WTC11 (cell line): Measurements from ENCODE around the gene DRG2. TPM values are rescaled to one million over a fixed set of nuclear protein-coding genes. Genes with fewer than 3 reads are reported as not detected.

Experiments used
- ATAC-seq: fragments of 200-7000 bp; cut with Tn5 transposase; 2 replicates; pipeline ENCODE4 v1.10.0; 2021; ENCODE audit warnings: mild to moderate bottlenecking, moderate library complexity
- CTCF ChIA-PET: fragments of 300-600 bp; sonication (Branson Sonifier 250); formaldehyde crosslinking; loops from one replicate; lab custom pipeline; 2021; ENCODE audit warnings: antibody characterized with exemption; lab: Charles Lee
- POLR2A ChIA-PET: fragments of 350-600 bp; sonication (Branson Sonifier 250); formaldehyde crosslinking; loops from one replicate; lab custom pipeline; 2021; ENCODE audit warnings: antibody characterized with exemption; lab: Charles Lee
- DNase-seq: peaks from one replicate; pipeline ENCODE4 v3.0.0; 2021; ENCODE audit warnings: low spot score
- H3K27ac Mint-ChIP-seq: 2 replicates; pipeline ENCODE4 v1.8.0; 2021; ENCODE audit warnings: mixed read lengths
- H3K27me3 Mint-ChIP-seq: 2 replicates; pipeline ENCODE4 v1.8.0; 2021; ENCODE audit warnings: low read depth, mild to moderate bottlenecking, moderate library complexity, mixed read lengths
- H3K36me3 Mint-ChIP-seq: 2 replicates; pipeline ENCODE4 v1.8.0; 2021; ENCODE audit warnings: mixed read lengths
- H3K4me1 Mint-ChIP-seq: 2 replicates; pipeline ENCODE4 v1.8.0; 2022; ENCODE audit warnings: mixed read lengths
- H3K4me3 Mint-ChIP-seq: 2 replicates; pipeline ENCODE4 v1.8.0; 2021; ENCODE audit warnings: mild to moderate bottlenecking, moderate library complexity, mixed read lengths
- H3K9me3 Mint-ChIP-seq: 2 replicates; pipeline ENCODE4 v1.8.0; 2021; ENCODE audit warnings: mixed read lengths
- ATF1 ChIP-seq: sonication (generic); formaldehyde crosslinking; IDR thresholded peaks from 2 replicates; pipeline ENCODE4 v1.8.1; 2023; ENCODE audit warnings: mild to moderate bottlenecking, moderate library complexity, missing genetic modification reagents
- ATF2 ChIP-seq: sonication (generic); formaldehyde crosslinking; IDR thresholded peaks from 2 replicates; pipeline ENCODE4 v1.8.1; 2022; ENCODE audit warnings: low read depth, missing genetic modification reagents, borderline replicate concordance
- CBFB ChIP-seq: sonication (generic); formaldehyde crosslinking; IDR thresholded peaks from 2 replicates; pipeline ENCODE4 v1.8.1; 2022; ENCODE audit warnings: mild to moderate bottlenecking, low read depth, missing genetic modification reagents
- CDX4 ChIP-seq: fragments of 250-450 bp; sonication (Bioruptor Pico); IDR thresholded peaks from 2 replicates; pipeline ENCODE4 v1.9.0; 2021; ENCODE audit warnings: moderate library complexity, mild to moderate bottlenecking, inconsistent platforms, borderline replicate concordance
- E2F1 ChIP-seq: sonication (generic); formaldehyde crosslinking; IDR thresholded peaks from 2 replicates; pipeline ENCODE4 v1.8.0; 2022; ENCODE audit warnings: mild to moderate bottlenecking, missing genetic modification reagents
- ESRRA ChIP-seq: sonication (generic); formaldehyde crosslinking; IDR thresholded peaks from 2 replicates; pipeline ENCODE4 v1.8.1; 2022; ENCODE audit warnings: mild to moderate bottlenecking, missing genetic modification reagents, borderline replicate concordance
- JUN ChIP-seq: sonication (generic); formaldehyde crosslinking; IDR thresholded peaks from 2 replicates; pipeline ENCODE4 v1.8.0; 2023; ENCODE audit warnings: mild to moderate bottlenecking, missing genetic modification reagents
- KAT7 ChIP-seq: sonication (generic); formaldehyde crosslinking; IDR thresholded peaks from 2 replicates; pipeline ENCODE4 v1.8.1; 2023; ENCODE audit warnings: missing genetic modification reagents, mild to moderate bottlenecking, borderline replicate concordance
- MYBL2 ChIP-seq: sonication (generic); formaldehyde crosslinking; IDR thresholded peaks from 2 replicates; pipeline ENCODE4 v1.8.1; 2023; ENCODE audit warnings: mild to moderate bottlenecking, moderate library complexity, missing genetic modification reagents
- NR1H2 ChIP-seq: sonication (generic); formaldehyde crosslinking; IDR thresholded peaks from 2 replicates; pipeline ENCODE4 v1.9.0; 2021; ENCODE audit warnings: mild to moderate bottlenecking, moderate library complexity, missing genetic modification reagents
- OVOL2 ChIP-seq: fragments of 250-450 bp; sonication (Bioruptor Pico); IDR thresholded peaks from 2 replicates; pipeline ENCODE4 v1.9.0; 2021; ENCODE audit warnings: mild to moderate bottlenecking, borderline replicate concordance
- PRRX2 ChIP-seq: fragments of 250-450 bp; sonication (Bioruptor Pico); IDR thresholded peaks from 2 replicates; pipeline ENCODE4 v1.8.0; 2021; ENCODE audit warnings: mild to moderate bottlenecking
- STAT6 ChIP-seq: sonication (generic); formaldehyde crosslinking; conservative IDR thresholded peaks from 2 replicates; pipeline ENCODE4 v1.8.1; 2023; ENCODE audit warnings: mild to moderate bottlenecking, low read depth, missing genetic modification reagents, moderate library complexity
- TCF7 ChIP-seq: sonication (generic); formaldehyde crosslinking; IDR thresholded peaks from 2 replicates; pipeline ENCODE4 v1.8.0; 2022; ENCODE audit warnings: mild to moderate bottlenecking, low read depth, missing genetic modification reagents, moderate library complexity
- USF2 ChIP-seq: sonication (generic); formaldehyde crosslinking; IDR thresholded peaks from 2 replicates; pipeline ENCODE4 v1.8.1; 2023; ENCODE audit warnings: mild to moderate bottlenecking, missing genetic modification reagents, moderate library complexity
- ZNF219 ChIP-seq: sonication (generic); formaldehyde crosslinking; IDR thresholded peaks from 2 replicates; pipeline ENCODE4 v1.8.0; 2023; ENCODE audit warnings: missing genetic modification reagents, mild to moderate bottlenecking, borderline replicate concordance
- ZNF232 ChIP-seq: sonication (generic); formaldehyde crosslinking; IDR thresholded peaks from 2 replicates; pipeline ENCODE4 v1.8.0; 2022; ENCODE audit warnings: mild to moderate bottlenecking, missing genetic modification reagents
- ZNF281 ChIP-seq: sonication (generic); formaldehyde crosslinking; IDR thresholded peaks from 2 replicates; pipeline ENCODE4 v1.8.0; 2023; ENCODE audit warnings: mild to moderate bottlenecking, missing genetic modification reagents
- total RNA-seq: library from RNA; stranded (reverse); gene quantifications from 3 replicates; pipeline ENCODE4 v1.2.3, GENCODE V29; 2021

Gene DRG2
- total RNA-seq, 1 experiment from 2014 or later: 41.4 TPM

GRCh38 chr17:18087610-18088491, at the start of gene DRG2 (continued):
- TF ChIP-seq ZNF281 (CRISPR knock-in tag) (0 out of 2 replicates have a peak, but pooled peaks have one; percentile 72), ZNF219 (CRISPR knock-in tag) (no peak), JUN (CRISPR knock-in tag) (no peak)
- TF ChIP-seq, all 79 proteins: peak for 27

GRCh38 chr17:18038149-18038850, 49.4 kb upstream of the DRG2 start:
- H3K4me1 Mint-ChIP-seq: peaks cover 29% of the 10 kb centered on the region
- CTCF ChIA-PET: interaction anchor here (1.0 to 1.1 kb wide), 2 partner anchors 33 to 147 kb away, joined by 3 to 4 read pairs; no protein-coding TSS in a partner anchor
- no peak for ATAC-seq
- POLR2A ChIA-PET: no interaction called here
- 0 out of 2 replicates have a peak overlapping the region, but pooled peaks have one; percentile 73 for H3K27ac Mint-ChIP-seq
- no peaks in the 10 kb centered on the region; the same call in 1 of the 2 replicates for H3K27me3 Mint-ChIP-seq
- H3K4me3 Mint-ChIP-seq: peak overlapping the region; percentile 89
- DNase-seq: no peak
- no peaks in the 10 kb centered on the region for H3K36me3 Mint-ChIP-seq
- TF ChIP-seq KAT7 (CRISPR knock-in tag) (no peak), E2F1 (no peak), MYBL2 (no peak), CDX4 (CRISPR knock-in tag) (no peak), USF2 (CRISPR knock-in tag) (no peak), NR1H2 (CRISPR knock-in tag) (no peak), PRRX2 (no peak), CBFB (CRISPR knock-in tag) (no peak), ATF2 (CRISPR knock-in tag) (no peak), ZNF281 (CRISPR knock-in tag) (no peak), ZNF232 (CRISPR knock-in tag) (no peak), ESRRA (CRISPR knock-in tag) (no peak), STAT6 (no peak), ATF1 (CRISPR knock-in tag) (no peak), TCF7 (CRISPR knock-in tag) (no peak), OVOL2 (no peak)
- H3K9me3 Mint-ChIP-seq: no peaks in the 10 kb centered on the region
